ENCODE results near the gene ACP7. TPM values are rescaled to one million over a fixed set of nuclear protein-coding genes. Genes with fewer than 3 reads are reported as not detected.

Gene ACP7
- total RNA-seq, 1 donor from 2014 or later: not detected

DNA sequence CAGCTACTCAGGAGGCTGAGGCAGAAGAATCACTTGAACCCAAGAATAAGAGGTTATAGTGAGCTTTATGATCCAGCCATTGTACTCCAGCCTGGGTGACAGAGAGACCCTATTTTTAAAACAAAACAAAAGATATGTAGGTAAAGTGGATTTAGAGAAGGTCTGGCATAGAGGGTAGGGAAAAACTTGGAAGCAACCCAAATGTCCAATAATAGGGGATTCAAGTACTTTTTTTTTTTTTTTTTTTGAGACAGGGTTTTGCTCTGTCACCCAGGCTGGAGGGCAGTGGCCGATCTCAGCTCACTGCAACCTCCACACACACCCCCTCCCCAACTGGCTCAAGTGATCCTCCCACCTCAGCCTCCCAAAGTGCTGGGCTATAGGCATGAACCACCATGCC, 35.7 kb downstream of the ACP7 start:
- peaks cover 10% of the 10 kb centered on the region for H3K4me1 Mint-ChIP-seq (ENCODE audit: low read depth)
- DNase-seq (ENCODE audit: low spot score): no peak
- H3K9me3 Mint-ChIP-seq: no peaks in the 10 kb centered on the region
- H3K27me3 Mint-ChIP-seq (ENCODE audit: low read depth): peaks cover 5% of the 10 kb centered on the region
- intact Hi-C loops (cut with micrococcal nuclease): loop anchor here (10.0 kb wide), 1 partner anchor 415 kb away; the partner anchor contains the start of gene EID2B
- H3K36me3 Mint-ChIP-seq (ENCODE audit: low read depth): no peaks in the 10 kb centered on the region
- no peak overlapping the region for H3K4me3 Mint-ChIP-seq (ENCODE audit: low read depth)
- H3K27ac Mint-ChIP-seq: no peak overlapping the region

DNA sequence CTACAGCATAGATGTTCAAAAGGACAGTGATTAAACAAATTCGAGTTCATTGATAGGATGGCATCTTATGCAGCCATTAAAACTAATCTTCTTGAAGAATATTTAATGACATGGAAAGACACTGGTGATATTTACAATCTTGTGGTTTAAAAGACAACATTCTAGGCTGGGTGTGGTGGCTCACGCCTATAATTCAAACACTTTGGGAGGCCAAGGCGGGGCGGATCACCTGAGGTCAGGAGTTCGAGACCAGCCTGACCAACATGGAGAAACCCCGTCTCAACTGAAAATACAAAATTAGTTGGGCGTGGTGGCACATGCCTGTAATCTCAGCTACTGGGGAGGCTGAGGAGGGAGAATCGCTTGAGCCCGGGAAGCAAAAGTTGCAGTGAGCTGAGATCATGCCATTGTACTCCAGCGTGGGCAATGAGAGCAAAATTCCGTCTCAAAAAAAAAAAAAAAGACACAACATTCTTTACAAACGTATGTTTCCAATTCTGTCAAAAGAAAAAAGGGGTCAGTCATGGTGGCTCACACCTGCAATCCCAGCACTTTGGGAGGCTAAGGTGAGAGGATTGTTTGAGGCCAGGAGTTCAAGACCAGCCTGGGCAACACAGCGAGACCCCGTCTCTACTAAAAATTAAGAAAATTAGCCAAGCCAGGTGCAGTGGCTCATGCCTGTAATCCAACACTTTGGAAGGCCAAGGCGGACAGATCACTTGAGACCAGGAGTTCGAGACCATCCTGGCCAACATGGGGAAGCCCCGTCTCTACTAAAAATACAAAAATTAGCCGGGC, 39.0 kb downstream of the ACP7 start:
- H3K27me3 Mint-ChIP-seq (ENCODE audit: low read depth): peaks cover 5% of the 10 kb centered on the region
- H3K4me1 Mint-ChIP-seq (ENCODE audit: low read depth): peaks cover 26% of the 10 kb centered on the region
- H3K36me3 Mint-ChIP-seq (ENCODE audit: low read depth): no peaks in the 10 kb centered on the region
- H3K4me3 Mint-ChIP-seq (ENCODE audit: low read depth): peak overlapping the region; percentile 16
- intact Hi-C loops (cut with micrococcal nuclease): loop anchor here (1.0 to 10.0 kb wide), 4 partner anchors 64 to 412 kb away; partner anchors contain the start of genes EID2B and PLEKHG2
- H3K27ac Mint-ChIP-seq: no peak overlapping the region
- DNase-seq (ENCODE audit: low spot score): no peak
- H3K9me3 Mint-ChIP-seq: no peaks in the 10 kb centered on the region

DNA sequence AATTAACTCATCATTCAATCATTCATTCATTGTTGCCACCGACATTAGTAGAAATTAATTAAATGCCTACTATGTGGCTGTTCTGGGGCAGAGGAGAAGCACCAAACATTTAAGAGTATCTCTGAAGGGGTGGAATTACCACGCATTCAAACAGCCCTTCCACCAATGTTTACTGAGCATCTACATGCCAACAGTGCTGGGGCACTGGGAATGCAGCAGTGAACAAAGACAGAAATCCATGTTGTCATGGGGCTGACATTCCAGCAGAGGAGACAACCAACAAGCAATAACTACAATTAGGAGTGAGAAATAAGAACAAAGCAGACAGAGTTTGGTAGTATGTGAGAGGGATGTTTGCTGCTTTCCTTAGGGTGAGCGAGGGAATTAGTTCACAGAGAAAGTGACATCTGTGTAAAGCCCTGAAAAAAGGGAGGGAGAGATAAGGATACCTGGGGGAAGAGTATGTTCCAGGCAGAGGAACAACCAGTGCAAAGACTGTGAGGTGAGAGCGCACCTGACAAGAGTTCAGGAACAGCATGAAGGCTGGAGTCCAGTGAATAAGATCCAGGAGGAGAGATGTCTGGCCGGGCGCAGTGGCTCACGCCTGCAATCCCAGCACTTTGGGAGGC, 40.1 kb downstream of the ACP7 start:
- intact Hi-C loops (cut with micrococcal nuclease): loop anchor here (10.0 kb wide), 1 partner anchor 411 kb away; the partner anchor contains the start of gene EID2B
- Mint-ChIP-seq H3K36me3 (ENCODE audit: low read depth) (no peaks in the 10 kb centered on the region), H3K4me1 (ENCODE audit: low read depth) (peaks cover 26% of the 10 kb centered on the region), H3K27ac (peak overlapping the region; percentile 43), H3K27me3 (ENCODE audit: low read depth) (peaks cover 5% of the 10 kb centered on the region), H3K4me3 (ENCODE audit: low read depth) (peak overlapping the region; percentile 56), H3K9me3 (no peaks in the 10 kb centered on the region)
- no peak for DNase-seq (ENCODE audit: low spot score)

DNA sequence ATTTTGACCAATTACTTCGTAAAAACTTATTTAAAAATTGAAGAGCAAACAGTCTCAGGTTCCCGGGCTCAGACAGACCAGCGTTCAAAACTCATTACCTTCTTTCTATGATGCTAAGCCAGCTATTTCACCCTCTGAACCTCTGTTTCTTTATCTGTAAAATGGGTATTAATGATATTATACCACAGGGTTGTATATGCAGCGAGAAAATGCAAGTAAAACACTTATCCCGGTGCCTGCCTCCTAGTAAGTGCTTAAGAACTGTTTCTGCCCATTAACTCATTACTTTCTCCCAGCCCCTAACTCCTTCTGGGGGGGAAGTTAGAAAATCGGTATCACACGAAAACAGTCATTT, 41.0 kb downstream of the ACP7 start:
- intact Hi-C loops (cut with micrococcal nuclease): loop anchor here (10.0 kb wide), 1 partner anchor 410 kb away; the partner anchor contains the start of gene EID2B
- H3K4me1 Mint-ChIP-seq (ENCODE audit: low read depth): peaks cover 26% of the 10 kb centered on the region
- no peak for DNase-seq (ENCODE audit: low spot score)
- no peaks in the 10 kb centered on the region for H3K36me3 Mint-ChIP-seq (ENCODE audit: low read depth)
- H3K27me3 Mint-ChIP-seq (ENCODE audit: low read depth): peaks cover 5% of the 10 kb centered on the region
- peak overlapping the region; percentile 90 for H3K4me3 Mint-ChIP-seq (ENCODE audit: low read depth)
- H3K27ac Mint-ChIP-seq: peak overlapping the region; percentile 91
- H3K9me3 Mint-ChIP-seq: no peaks in the 10 kb centered on the region

DNA sequence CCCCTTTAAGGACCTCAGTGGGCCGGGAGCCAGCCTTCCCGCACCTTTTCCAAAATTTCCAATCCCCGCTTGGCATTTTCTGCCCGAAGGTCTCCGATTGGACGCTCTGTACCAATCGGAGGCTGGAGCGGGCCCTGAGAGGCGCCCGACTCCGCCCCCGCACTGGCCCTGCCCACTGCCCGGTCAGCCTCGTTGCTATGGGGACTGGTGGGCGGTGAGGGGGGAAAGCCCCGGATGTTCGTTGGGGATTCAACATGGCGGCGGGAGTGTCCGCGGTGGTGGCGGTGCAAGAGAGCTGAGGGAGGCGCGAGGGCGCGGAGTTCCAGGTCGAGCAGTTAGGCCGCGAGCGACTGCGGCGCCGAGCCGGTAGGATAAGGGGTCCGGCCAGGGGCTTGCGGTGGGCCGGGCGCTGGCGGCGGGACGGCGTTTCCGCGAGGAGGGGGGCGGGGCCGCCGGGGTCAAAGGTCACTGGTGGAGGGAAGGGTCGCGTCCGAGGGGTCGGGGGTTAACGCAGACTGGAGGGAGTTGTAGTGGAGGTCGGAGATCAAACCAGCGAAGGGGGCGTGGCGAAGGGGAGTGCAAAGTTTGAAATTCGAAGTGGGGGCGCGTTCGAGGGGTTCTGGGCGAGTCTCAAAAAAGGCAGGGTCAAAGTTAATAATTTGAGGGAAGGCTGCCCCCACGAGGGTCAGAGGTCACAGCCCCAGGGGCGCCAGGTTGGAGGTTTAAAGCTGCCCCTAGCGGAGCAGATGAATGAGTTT, 41.6 kb downstream of the ACP7 start, which contains the start of gene PAK4:
Gene PAK4, plus strand, starts transcription at position 233 of the 758 bp plus-strand sequence. CDS start 43,768 bp downstream, outside the sequence.
- H3K4me3 Mint-ChIP-seq (ENCODE audit: low read depth): peak within 1 kb of the TSS; percentile 90
- H3K27me3 Mint-ChIP-seq (ENCODE audit: low read depth): peaks cover 3% of the 10 kb centered on the region
- peak; percentile 95 for DNase-seq (ENCODE audit: low spot score)
- intact Hi-C loops (cut with micrococcal nuclease): loop anchor here (10.0 kb wide), 1 partner anchor 409 kb away; the partner anchor contains the start of gene EID2B
- no peaks in the 10 kb centered on the region for H3K9me3 Mint-ChIP-seq
- peaks cover 28% of the 10 kb centered on the region for H3K4me1 Mint-ChIP-seq (ENCODE audit: low read depth)
- no peaks in the 10 kb centered on the region for H3K36me3 Mint-ChIP-seq (ENCODE audit: low read depth)
- H3K27ac Mint-ChIP-seq: peak within 1 kb of the TSS; percentile 91

DNA sequence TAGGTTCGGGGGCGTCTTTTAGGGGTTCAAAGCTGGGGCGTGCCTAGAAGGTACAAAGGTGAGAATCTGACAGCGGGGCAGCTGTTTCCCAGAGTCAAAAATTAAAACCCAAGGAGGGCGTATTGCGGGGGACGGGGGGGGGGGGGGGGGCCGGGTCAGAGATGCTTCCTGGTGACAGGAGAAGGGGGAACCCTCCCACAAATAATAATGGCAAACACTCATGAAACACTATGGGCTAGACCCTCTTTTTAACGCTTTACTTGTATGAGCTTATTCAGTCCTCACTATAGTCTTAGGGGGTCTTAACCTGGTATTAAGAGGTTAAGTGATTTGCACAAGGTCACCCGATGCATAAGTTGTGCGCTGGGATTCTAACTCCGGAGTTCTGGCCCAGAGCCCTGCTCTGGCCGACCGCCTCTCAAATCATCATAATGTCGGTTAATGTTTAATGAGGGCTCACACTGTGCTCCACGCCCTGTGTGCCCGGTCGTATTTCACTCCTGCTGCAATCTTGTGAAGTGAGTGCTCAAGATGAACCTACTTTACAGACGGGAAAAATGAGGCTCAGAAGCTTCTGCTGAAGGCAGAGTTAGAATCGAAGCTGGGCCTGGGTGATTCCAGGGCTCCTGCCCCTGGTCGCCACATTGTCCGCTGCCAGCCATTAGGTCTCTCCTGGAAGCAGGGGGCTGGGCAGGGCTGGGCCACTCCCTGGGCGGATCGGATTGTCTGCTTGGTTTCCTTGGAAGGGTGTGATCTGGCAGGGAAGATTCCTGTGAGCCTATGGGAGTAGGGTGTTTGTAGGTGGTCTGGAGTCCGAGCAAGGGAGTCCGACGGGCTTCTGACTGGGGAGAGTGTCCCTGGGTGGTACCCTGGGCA, 42.4 kb downstream of the ACP7 start:
- Mint-ChIP-seq H3K36me3 (ENCODE audit: low read depth) (no peaks in the 10 kb centered on the region), H3K27me3 (ENCODE audit: low read depth) (no peaks in the 10 kb centered on the region), H3K4me3 (ENCODE audit: low read depth) (peak overlapping the region; percentile 90), H3K27ac (peak overlapping the region; percentile 91), H3K9me3 (no peaks in the 10 kb centered on the region), H3K4me1 (ENCODE audit: low read depth) (peaks cover 28% of the 10 kb centered on the region)
- intact Hi-C loops (cut with micrococcal nuclease): loop anchor here (10.0 kb wide), 1 partner anchor 408 kb away; the partner anchor contains the start of gene EID2B
- DNase-seq (ENCODE audit: low spot score): no peak

DNA sequence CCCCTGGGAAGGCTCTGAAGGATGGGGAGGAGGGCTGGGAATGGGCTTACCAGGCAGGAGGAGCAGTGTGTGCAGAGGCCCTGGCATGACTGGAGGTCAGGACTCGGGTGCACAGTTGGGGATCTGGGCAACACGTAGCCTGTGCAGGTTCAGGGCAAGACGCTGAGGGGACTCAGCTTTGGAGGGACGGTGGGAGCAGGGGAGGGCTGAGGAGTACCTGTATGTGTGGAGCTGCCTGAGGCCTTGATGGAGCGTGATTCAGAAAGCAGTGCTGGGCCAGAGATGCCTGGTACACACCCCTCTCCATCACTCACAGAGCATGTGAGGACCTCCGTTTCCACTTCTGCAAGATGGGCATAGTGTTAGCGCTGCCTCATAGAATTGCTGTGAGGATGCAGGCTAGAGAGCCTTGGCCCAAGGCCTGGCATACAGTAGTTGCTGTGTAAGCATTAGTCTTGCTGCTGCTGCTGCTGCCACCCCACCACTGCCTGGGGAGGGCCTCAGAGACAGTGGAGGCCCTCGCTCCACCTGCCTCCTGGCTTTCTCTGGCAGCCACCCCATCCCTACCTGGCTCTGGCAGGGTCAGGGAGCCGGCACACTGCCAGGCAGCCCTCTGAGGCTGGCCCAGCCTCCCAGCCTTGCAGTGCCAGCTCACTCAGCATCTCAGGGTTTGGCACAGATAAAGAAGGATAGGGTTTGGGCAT, 43.8 kb downstream of the ACP7 start:
- no peaks in the 10 kb centered on the region for H3K27me3 Mint-ChIP-seq (ENCODE audit: low read depth)
- H3K36me3 Mint-ChIP-seq (ENCODE audit: low read depth): no peaks in the 10 kb centered on the region
- no peak for DNase-seq (ENCODE audit: low spot score)
- H3K4me3 Mint-ChIP-seq (ENCODE audit: low read depth): peak overlapping the region; percentile 61
- H3K4me1 Mint-ChIP-seq (ENCODE audit: low read depth): peaks cover 30% of the 10 kb centered on the region
- H3K9me3 Mint-ChIP-seq: no peaks in the 10 kb centered on the region
- intact Hi-C loops (cut with micrococcal nuclease): loop anchor here (10.0 kb wide), 1 partner anchor 407 kb away; the partner anchor contains the start of gene EID2B
- H3K27ac Mint-ChIP-seq: no peak overlapping the region

DNA sequence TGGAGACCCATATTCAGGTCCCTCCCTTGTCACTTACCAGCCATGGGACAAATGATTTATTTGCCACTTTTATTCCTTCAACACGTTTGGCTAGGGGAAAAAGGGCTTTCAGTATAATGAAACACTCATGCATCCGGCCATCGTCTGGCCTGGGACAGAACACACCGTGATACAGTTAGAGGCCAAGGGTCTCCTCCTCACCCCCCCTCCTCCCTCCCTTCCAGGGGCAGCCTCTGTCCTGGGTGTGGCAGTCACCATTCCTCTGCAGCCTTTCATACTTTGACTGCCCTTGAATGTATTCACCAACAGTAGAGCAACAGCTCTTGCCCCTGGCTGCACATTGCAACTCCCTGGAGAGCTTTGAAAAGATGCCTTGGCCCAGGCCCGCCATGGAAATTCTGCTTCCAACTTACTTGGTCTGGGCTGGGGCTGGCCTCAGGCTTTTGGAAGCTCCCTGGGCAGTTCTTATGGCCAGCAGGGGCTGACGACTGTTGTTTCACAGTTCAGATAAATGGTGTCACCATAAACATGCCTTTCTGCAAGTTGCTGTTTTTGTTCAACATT, 44.4 kb downstream of the ACP7 start:
- H3K4me1 Mint-ChIP-seq (ENCODE audit: low read depth): peaks cover 30% of the 10 kb centered on the region
- H3K9me3 Mint-ChIP-seq: no peaks in the 10 kb centered on the region
- no peak overlapping the region for H3K4me3 Mint-ChIP-seq (ENCODE audit: low read depth)
- no peaks in the 10 kb centered on the region for H3K36me3 Mint-ChIP-seq (ENCODE audit: low read depth)
- no peaks in the 10 kb centered on the region for H3K27me3 Mint-ChIP-seq (ENCODE audit: low read depth)
- intact Hi-C loops (cut with micrococcal nuclease): loop anchor here (10.0 kb wide), 1 partner anchor 406 kb away; the partner anchor contains the start of gene EID2B
- DNase-seq (ENCODE audit: low spot score): no peak
- H3K27ac Mint-ChIP-seq: no peak overlapping the region

DNA sequence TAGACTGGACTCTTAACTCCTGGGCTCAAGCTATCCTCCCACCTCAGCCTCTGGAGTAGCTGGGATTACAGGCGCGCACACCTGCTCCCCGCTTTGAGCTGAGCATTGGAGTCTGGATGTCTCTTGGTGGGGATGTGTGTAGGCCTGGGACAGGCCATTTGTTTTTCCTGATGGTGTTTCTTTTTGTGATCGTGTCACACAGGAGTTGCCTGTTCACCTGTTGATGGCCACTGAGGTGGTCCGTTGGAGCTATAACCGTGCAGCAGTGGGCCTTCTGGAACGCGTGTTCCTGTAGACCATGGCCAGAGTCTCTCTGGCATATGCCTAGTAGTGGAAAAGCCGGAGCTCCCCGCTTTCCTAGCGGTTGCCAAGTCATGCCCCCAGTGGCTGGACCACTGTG, 44.9 kb downstream of the ACP7 start:
- Mint-ChIP-seq H3K27ac (no peak overlapping the region), H3K27me3 (ENCODE audit: low read depth) (no peaks in the 10 kb centered on the region), H3K9me3 (no peaks in the 10 kb centered on the region), H3K4me1 (ENCODE audit: low read depth) (peaks cover 29% of the 10 kb centered on the region), H3K4me3 (ENCODE audit: low read depth) (no peak overlapping the region), H3K36me3 (ENCODE audit: low read depth) (no peaks in the 10 kb centered on the region)
- intact Hi-C loops (cut with micrococcal nuclease): loop anchor here (10.0 kb wide), 1 partner anchor 406 kb away; the partner anchor contains the start of gene EID2B
- no peak for DNase-seq (ENCODE audit: low spot score)

DNA sequence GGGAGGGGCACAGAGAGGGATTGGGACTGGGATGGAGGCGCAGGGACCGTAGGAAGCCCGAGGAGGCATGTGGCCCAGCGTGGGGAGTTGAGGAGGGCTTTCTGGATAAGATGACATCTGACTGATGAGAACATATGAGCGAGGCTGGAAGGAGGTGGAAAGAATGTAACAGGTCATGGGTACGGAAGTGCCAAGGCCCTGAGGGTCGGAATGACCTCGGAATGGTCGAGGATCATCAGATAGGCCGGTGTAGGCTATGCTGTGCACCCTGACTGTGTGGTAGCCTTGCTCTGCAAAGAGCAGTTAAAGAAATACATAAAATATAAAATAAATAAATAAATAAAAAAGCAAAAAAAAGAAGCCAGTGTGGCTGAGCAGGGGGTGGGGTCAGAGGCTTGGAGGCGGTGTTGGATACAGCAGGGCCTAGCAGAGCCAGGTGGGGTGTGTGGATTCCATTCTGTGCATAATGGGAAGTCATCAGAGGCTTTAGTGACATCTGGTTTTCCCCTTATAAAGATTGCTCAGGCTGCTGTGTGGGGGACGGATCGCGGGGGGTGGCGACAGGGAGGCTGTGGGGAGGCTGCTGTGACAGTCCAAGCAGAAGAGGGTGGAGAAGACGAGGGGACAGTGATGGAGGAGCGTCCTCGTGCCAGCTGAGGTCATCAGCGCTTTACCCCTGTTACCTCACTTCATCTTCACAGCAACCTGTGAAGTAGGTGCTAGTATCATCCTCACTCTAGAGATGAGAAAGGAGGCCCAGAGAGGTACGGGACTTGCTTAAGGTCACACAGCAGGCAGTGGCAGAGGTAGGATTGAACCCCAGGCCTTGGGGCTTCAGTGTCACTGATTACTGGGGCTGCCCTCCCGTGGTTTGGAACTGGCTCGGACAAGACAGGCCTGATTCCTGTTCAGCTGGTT, 46.4 kb downstream of the ACP7 start:
- Mint-ChIP-seq H3K27me3 (ENCODE audit: low read depth) (no peaks in the 10 kb centered on the region), H3K4me3 (ENCODE audit: low read depth) (no peak overlapping the region), H3K9me3 (no peaks in the 10 kb centered on the region), H3K27ac (no peak overlapping the region), H3K36me3 (ENCODE audit: low read depth) (no peaks in the 10 kb centered on the region), H3K4me1 (ENCODE audit: low read depth) (peaks cover 21% of the 10 kb centered on the region)
- intact Hi-C loops (cut with micrococcal nuclease): no loop called here
- no peak for DNase-seq (ENCODE audit: low spot score)

All from activated T-helper 2 cell treated with anti-CD3 and anti-CD28 coated beads, Interferon-gamma antibody, Interleukin-2, Interleukin-4, amounts not matched to agents 10 μg/mL and 5 μg/mL and 100 μg/mL, durations not matched to agents 14 hours and 24 hours and 36 hours (primary cell).